ENCODE results near the gene SNF8.

The SNF8 gene

GRCh38 chr17:48993305-48993704 is 48.7 kb upstream of the SNF8 start (continued):
- TF ChIP-seq ZNF362 (tag by site-specific recombination; IDR thresholded peaks at IDR 0.05), result peak; percentile 94
- TF ChIP-seq ZNF830 (tag by site-specific recombination; IDR thresholded peaks at IDR 0.05; ENCODE audit: low read depth), result no peak
- TF ChIP-seq PRDM1 (tag by site-specific recombination; IDR thresholded peaks at IDR 0.05), result 0 out of 2 replicates have a peak, but pooled peaks have one; percentile 15
- no peak for TF ChIP-seq ZNF548 (tag by site-specific recombination; IDR thresholded peaks at IDR 0.05)
- no peak for TF ChIP-seq PRDM4 (tag by site-specific recombination; IDR thresholded peaks at IDR 0.05)

- no peaks in the 10 kb centered on the region for H3K9me3 ChIP-seq (ENCODE audit: control insufficient read depth, insufficient read depth, low read depth, low read length)
- TF ChIP-seq PRDM1 (tag by site-specific recombination; IDR thresholded peaks at IDR 0.05) (peak; percentile 43; the same call in 1 of the 2 replicates), ZNF654 (tag by site-specific recombination; IDR thresholded peaks at IDR 0.05; ENCODE audit: low read depth) (no peak), FEZF1 (tag by site-specific recombination; IDR thresholded peaks at IDR 0.05) (peak; percentile 12; the same call in 1 of the 2 replicates), PRDM6 (tag by site-specific recombination; IDR thresholded peaks at IDR 0.05) (peak; percentile 100), MYNN (tag by site-specific recombination; IDR thresholded peaks at IDR 0.05; ENCODE audit: borderline replicate concordance) (no peak), ZNF311 (tag by site-specific recombination; IDR thresholded peaks at IDR 0.05; ENCODE audit: borderline replicate concordance) (no peak)
- ChIA-PET CTCF (interaction anchor here (0.9 to 13.1 kb wide), 4 partner anchors 16 to 48 kb away, joined by 3 to 129 read pairs (median 6); partner anchors contain the start of gene SNF8), POLR2A (interaction anchor here (0.5 kb wide), 1 partner anchor 83 kb away, joined by 3 read pairs; no protein-coding TSS in a partner anchor)
- no peak overlapping the region for H3K27ac ChIP-seq (ENCODE audit: extremely low read depth, low read depth, low read length)
- peaks cover 35% of the 10 kb centered on the region for H3K4me1 ChIP-seq (ENCODE audit: control insufficient read depth, insufficient read depth, low read length)
- H3K36me3 ChIP-seq (ENCODE audit: control insufficient read depth in 2 of 2, insufficient read depth in 1 of 2, low read length in 2 of 2), result no peaks in the 10 kb centered on the region
- H3K4me3 ChIP-seq (ENCODE audit: low read depth, low read length), result no peak overlapping the region
Observed at GRCh38 chr17:48992444-48992843, 47.8 kb upstream of the SNF8 start.

- POLR2A ChIA-PET, result interaction anchor here (1.0 to 2.0 kb wide), 2 partner anchors 29 to 46 kb away, joined by 4 to 13 read pairs; partner anchors contain the start of gene SNF8
- CTCF ChIA-PET, result no interaction called here
- no peak overlapping the region for H3K27ac ChIP-seq (ENCODE audit: extremely low read depth, low read depth, low read length)
- no peaks in the 10 kb centered on the region for H3K9me3 ChIP-seq (ENCODE audit: control insufficient read depth, insufficient read depth, low read depth, low read length)
- H3K36me3 ChIP-seq (ENCODE audit: control insufficient read depth in 2 of 2, insufficient read depth in 1 of 2, low read length in 2 of 2), result no peaks in the 10 kb centered on the region
- peak overlapping the region; percentile 15 for H3K4me3 ChIP-seq (ENCODE audit: low read depth, low read length)
- H3K4me1 ChIP-seq (ENCODE audit: control insufficient read depth, insufficient read depth, low read length), result peaks cover 35% of the 10 kb centered on the region
- no peak for TF ChIP-seq ZNF362 (tag by site-specific recombination; IDR thresholded peaks at IDR 0.05)
- TF ChIP-seq ZNF148 (tag by site-specific recombination; IDR thresholded peaks at IDR 0.05; ENCODE audit: borderline replicate concordance), result no peak
- TF ChIP-seq ZNF549 (tag by site-specific recombination; IDR thresholded peaks at IDR 0.05), result no peak
- TF ChIP-seq YY1 (tag by site-specific recombination; IDR thresholded peaks at IDR 0.05), result no peak
- no peak for TF ChIP-seq ZNF138 (tag by site-specific recombination; IDR thresholded peaks at IDR 0.05; ENCODE audit: borderline replicate concordance)
- TF ChIP-seq ZNF658 (tag by site-specific recombination; IDR thresholded peaks at IDR 0.05), result no peak
- TF ChIP-seq ZNF132 (tag by site-specific recombination; IDR thresholded peaks at IDR 0.05; ENCODE audit: borderline replicate concordance), result no peak
- TF ChIP-seq ZNF335 (tag by site-specific recombination; conservative IDR thresholded peaks at IDR 0.05), result peak; percentile 59
- peak; percentile 39; the same call in 1 of the 2 replicates for TF ChIP-seq ZFP69B (tag by site-specific recombination; IDR thresholded peaks at IDR 0.05)
- TF ChIP-seq GLI2 (tag by site-specific recombination; IDR thresholded peaks at IDR 0.05; ENCODE audit: borderline replicate concordance, low read depth), result no peak
- no peak for TF ChIP-seq ZNF16 (tag by site-specific recombination; IDR thresholded peaks at IDR 0.05; ENCODE audit: low read depth)
- no peak for TF ChIP-seq ZNF248 (tag by site-specific recombination; IDR thresholded peaks at IDR 0.05)
- no peak for TF ChIP-seq AEBP2 (tag by site-specific recombination; IDR thresholded peaks at IDR 0.05; ENCODE audit: borderline replicate concordance)
Observed at GRCh38 chr17:48990882-48991357, 46.3 kb upstream of the SNF8 start.

All from HEK293 (cell line).